ENCODE data around the gene NFKBIE.

Gene NFKBIE

DNA sequence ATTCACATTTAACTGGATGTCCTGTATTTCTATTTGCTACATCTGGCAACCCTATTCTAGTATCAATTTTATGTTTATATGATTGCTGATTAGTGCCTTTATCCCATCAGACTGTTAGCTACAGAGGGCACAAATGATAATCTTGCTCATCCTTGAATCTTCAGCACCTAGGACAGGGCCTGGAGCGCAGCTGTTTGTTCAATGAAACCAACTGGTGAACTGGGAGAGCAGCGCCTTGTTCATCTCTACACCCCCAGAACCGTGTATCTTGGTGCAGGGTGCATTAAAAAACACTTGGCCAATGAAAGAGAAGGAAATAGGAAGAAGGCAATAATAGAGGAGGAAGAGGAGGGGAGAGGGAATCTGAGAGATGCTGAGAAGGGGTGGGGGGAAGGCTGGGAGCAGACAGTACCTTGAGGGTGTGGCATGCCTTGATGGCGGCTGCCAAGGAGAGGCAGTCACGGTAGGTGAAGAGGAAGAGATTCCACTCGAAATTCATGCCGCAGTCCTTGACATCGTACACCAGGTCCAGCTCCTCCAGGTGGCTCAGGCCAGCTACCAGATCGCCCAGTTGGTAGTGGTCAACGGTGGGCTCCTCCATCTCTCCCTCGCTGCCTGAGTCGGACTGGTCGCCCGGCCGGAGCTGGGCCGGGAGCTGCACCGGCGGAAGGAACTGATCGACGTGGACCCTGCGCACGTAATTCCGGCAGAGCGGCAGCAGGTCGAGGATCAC lies 20.4 kb upstream of the NFKBIE start:
- Histone ChIP-seq H4K91ac (ENCODE audit: low read length) (no peak overlapping the region), H3K27me3 (ENCODE audit: control insufficient read depth in 1 of 2, insufficient read depth in 1 of 2, low read length in 2 of 2) (peaks cover 66 to 89% of the 10 kb centered on the region in 2 experiments), H2AK5ac (ENCODE audit: low read length, severe bottlenecking) (no peak overlapping the region), H2BK120ac (ENCODE audit: low read depth, low read length) (no peak overlapping the region), H3K9ac (ENCODE audit: low read length) (no peak overlapping the region), H2AFZ (ENCODE audit: low read depth, low read length) (no peak overlapping the region), H3K23ac (ENCODE audit: low read length in 2 of 2) (no peak overlapping the region), H2BK15ac (ENCODE audit: low read depth, poor library complexity, severe bottlenecking) (no peak overlapping the region), H3K4ac (ENCODE audit: low read depth in 1 of 2, low read length in 2 of 2) (no peak overlapping the region), H3K79me1 (replicated peaks; ENCODE audit: low read length, poor library complexity, severe bottlenecking) (no peaks in the 10 kb centered on the region), H2BK5ac (ENCODE audit: low read depth, low read length, poor library complexity, severe bottlenecking) (no peak overlapping the region), H3K4me2 (ENCODE audit: low read length, poor library complexity, severe bottlenecking) (no peak overlapping the region), H3K14ac (ENCODE audit: low read length in 2 of 2) (no peak overlapping the region), H3K4me1 (ENCODE audit: control insufficient read depth, insufficient read depth, low read depth, low read length) (no peaks in the 10 kb centered on the region), H4K8ac (ENCODE audit: low read length) (no peak overlapping the region), H3K4me3 (ENCODE audit: insufficient read depth in 1 of 2, low read depth in 1 of 2, low read length in 2 of 2) (no peak overlapping the region), H3K27ac (ENCODE audit: low read length, poor library complexity, severe bottlenecking) (no peak overlapping the region), H3K36me3 (ENCODE audit: control insufficient read depth in 1 of 2, insufficient read depth in 2 of 2, low read depth in 1 of 2, low read length in 2 of 2) (no peaks in the 10 kb centered on the region), H3K18ac (ENCODE audit: low read depth in 1 of 2, low read length in 2 of 2) (no peak overlapping the region), H3K9me3 (ENCODE audit: control insufficient read depth, low read length) (no peaks in the 10 kb centered on the region), H2BK12ac (ENCODE audit: low read length in 2 of 2) (no peak overlapping the region)
- DNase-seq = peak; percentile 40
- 80% methylated on average over 25 of the region's 25 CpGs for WGBS

DNA sequence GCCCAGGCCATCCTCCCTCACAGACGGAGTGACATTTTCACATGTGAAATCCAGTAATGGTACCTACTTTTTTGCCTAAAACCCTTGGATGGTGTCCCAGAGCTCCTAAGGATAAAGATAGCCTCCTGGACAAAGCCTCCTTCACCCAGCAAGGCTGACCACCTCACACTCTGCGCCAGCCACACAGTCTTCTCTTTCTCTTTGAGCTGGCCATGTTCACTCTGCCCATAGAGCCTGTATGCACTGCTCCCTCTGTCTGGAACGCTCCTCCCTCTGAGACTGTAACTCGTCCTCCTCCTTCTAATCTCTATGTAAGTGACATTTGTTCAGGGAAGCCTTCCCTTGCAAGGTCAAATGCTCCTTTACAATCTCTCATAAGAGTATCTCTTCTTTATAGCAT lies 19.5 kb upstream of the NFKBIE start:
- H3K4ac ChIP-seq (ENCODE audit: low read depth in 1 of 2, low read length in 2 of 2) = no peak overlapping the region
- no peak overlapping the region for H3K23ac ChIP-seq (ENCODE audit: low read length in 2 of 2)
- WGBS = 51% methylated on average over 4 of the region's 4 CpGs

DNA sequence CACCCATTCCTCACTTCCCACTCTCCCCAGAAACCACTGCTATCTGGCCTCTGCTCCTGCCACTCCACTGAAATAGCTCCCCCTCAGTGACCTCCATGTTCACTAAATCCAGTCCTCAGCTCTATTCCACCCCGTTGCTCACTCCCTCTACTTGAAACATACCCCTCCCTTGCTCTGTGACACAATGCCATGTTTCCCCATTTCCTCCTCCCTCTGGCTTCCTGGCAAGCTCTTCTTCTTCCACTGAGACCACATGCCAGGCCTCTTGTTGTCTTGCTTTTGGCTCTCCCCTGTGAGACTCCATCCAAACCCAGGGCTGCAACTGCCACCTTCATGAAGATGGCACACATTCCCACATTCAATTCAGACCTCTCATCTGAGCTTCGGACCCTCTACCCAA lies 18.8 kb upstream of the NFKBIE start:
- Histone ChIP-seq H2AFZ (ENCODE audit: low read depth, low read length) (no peak overlapping the region), H2BK12ac (ENCODE audit: low read length in 2 of 2) (no peak overlapping the region), H3K9ac (ENCODE audit: low read length) (no peak overlapping the region), H3K4ac (ENCODE audit: low read depth in 1 of 2, low read length in 2 of 2) (no peak overlapping the region), H3K18ac (ENCODE audit: low read depth in 1 of 2, low read length in 2 of 2) (no peak overlapping the region), H4K8ac (ENCODE audit: low read length) (no peak overlapping the region), H3K27me3 (ENCODE audit: control insufficient read depth in 1 of 2, insufficient read depth in 1 of 2, low read length in 2 of 2) (peaks cover 58 to 89% of the 10 kb centered on the region in 2 experiments), H3K36me3 (ENCODE audit: control insufficient read depth in 1 of 2, insufficient read depth in 2 of 2, low read depth in 1 of 2, low read length in 2 of 2) (no peaks in the 10 kb centered on the region), H3K27ac (ENCODE audit: low read length, poor library complexity, severe bottlenecking) (no peak overlapping the region), H2BK5ac (ENCODE audit: low read depth, low read length, poor library complexity, severe bottlenecking) (no peak overlapping the region), H3K4me1 (ENCODE audit: control insufficient read depth, insufficient read depth, low read depth, low read length) (no peaks in the 10 kb centered on the region), H4K91ac (ENCODE audit: low read length) (no peak overlapping the region), H3K4me2 (ENCODE audit: low read length, poor library complexity, severe bottlenecking) (no peak overlapping the region), H3K4me3 (ENCODE audit: insufficient read depth in 1 of 2, low read depth in 1 of 2, low read length in 2 of 2) (no peak overlapping the region), H3K9me3 (ENCODE audit: control insufficient read depth, low read length) (no peaks in the 10 kb centered on the region), H2BK15ac (ENCODE audit: low read depth, poor library complexity, severe bottlenecking) (no peak overlapping the region), H2AK5ac (ENCODE audit: low read length, severe bottlenecking) (no peak overlapping the region), H3K14ac (ENCODE audit: low read length in 2 of 2) (no peak overlapping the region), H3K79me1 (replicated peaks; ENCODE audit: low read length, poor library complexity, severe bottlenecking) (no peaks in the 10 kb centered on the region), H3K23ac (ENCODE audit: low read length in 2 of 2) (no peak overlapping the region), H2BK120ac (ENCODE audit: low read depth, low read length) (no peak overlapping the region)
- WGBS = 50% methylated on average over 2 of the region's 2 CpGs
- DNase-seq = no peak

More for the DNA sequence above, 19.5 kb upstream of the NFKBIE start:
- Histone ChIP-seq H3K18ac (ENCODE audit: low read depth in 1 of 2, low read length in 2 of 2) (no peak overlapping the region), H2BK15ac (ENCODE audit: low read depth, poor library complexity, severe bottlenecking) (no peak overlapping the region), H2BK12ac (ENCODE audit: low read length in 2 of 2) (no peak overlapping the region), H2BK120ac (ENCODE audit: low read depth, low read length) (no peak overlapping the region), H3K9me3 (ENCODE audit: control insufficient read depth, low read length) (no peaks in the 10 kb centered on the region), H2AFZ (ENCODE audit: low read depth, low read length) (no peak overlapping the region), H3K4me1 (ENCODE audit: control insufficient read depth, insufficient read depth, low read depth, low read length) (no peaks in the 10 kb centered on the region), H2BK5ac (ENCODE audit: low read depth, low read length, poor library complexity, severe bottlenecking) (no peak overlapping the region), H3K36me3 (ENCODE audit: control insufficient read depth in 1 of 2, insufficient read depth in 2 of 2, low read depth in 1 of 2, low read length in 2 of 2) (no peaks in the 10 kb centered on the region), H3K4me2 (ENCODE audit: low read length, poor library complexity, severe bottlenecking) (no peak overlapping the region), H3K9ac (ENCODE audit: low read length) (no peak overlapping the region), H3K27me3 (ENCODE audit: control insufficient read depth in 1 of 2, insufficient read depth in 1 of 2, low read length in 2 of 2) (peaks cover 64 to 89% of the 10 kb centered on the region in 2 experiments), H3K79me1 (replicated peaks; ENCODE audit: low read length, poor library complexity, severe bottlenecking) (no peaks in the 10 kb centered on the region), H4K8ac (ENCODE audit: low read length) (no peak overlapping the region), H3K14ac (ENCODE audit: low read length in 2 of 2) (no peak overlapping the region), H2AK5ac (ENCODE audit: low read length, severe bottlenecking) (no peak overlapping the region), H3K27ac (ENCODE audit: low read length, poor library complexity, severe bottlenecking) (no peak overlapping the region), H4K91ac (ENCODE audit: low read length) (no peak overlapping the region), H3K4me3 (ENCODE audit: insufficient read depth in 1 of 2, low read depth in 1 of 2, low read length in 2 of 2) (no peak overlapping the region)
- DNase-seq = no peak

DNA sequence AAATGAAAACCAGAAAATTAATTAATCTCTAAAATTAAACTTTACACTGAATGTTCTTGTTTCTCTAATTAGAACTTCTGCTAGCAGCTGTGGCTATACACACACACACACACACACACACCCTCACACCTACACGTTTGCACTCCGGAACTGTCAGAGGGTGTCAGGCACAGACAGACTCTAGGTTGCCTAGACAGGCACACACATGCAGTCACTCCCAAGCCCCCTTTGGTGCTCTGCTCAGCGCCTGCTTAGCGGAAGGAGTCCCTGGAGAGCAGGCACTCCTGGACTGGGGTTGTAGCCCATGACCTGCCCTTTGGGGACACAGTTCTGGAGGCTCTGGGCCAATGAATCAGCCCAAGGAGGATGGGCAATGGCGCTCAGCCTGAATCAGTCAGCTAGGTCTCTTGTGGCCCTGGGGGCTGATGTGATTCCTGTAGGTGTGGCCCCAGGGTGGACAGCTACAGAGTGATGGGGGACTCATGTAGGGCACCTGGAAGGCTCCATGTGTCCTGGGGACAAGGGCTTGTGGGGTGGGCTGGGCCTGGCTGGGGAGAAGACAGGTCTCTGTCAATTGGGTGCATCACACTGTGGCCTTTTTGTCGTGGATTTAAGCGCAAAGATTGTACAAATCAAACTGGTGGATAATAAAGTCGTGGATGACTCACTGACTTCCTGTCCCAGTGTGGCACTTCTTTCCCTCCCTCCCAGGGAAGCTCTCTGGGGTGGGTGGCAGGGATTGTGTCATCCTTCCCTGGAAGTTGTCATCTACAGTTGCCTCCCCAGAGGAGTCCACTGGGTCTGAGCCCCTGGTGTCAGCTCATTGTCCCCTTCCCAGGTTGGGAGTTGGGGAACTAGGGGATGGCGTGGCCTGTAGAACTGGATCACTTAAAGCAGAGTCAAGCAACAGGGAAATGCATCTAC lies 13.7 kb upstream of the NFKBIE start:
- H3K27ac ChIP-seq (ENCODE audit: low read length, poor library complexity, severe bottlenecking) = no peak overlapping the region
- no peak overlapping the region for H3K4ac ChIP-seq (ENCODE audit: low read depth in 1 of 2, low read length in 2 of 2)
- no peaks in the 10 kb centered on the region for H3K9me3 ChIP-seq (ENCODE audit: control insufficient read depth, low read length)
- no peak overlapping the region for H4K91ac ChIP-seq (ENCODE audit: low read length)
- no peak overlapping the region for H2BK15ac ChIP-seq (ENCODE audit: low read depth, poor library complexity, severe bottlenecking)
- H3K36me3 ChIP-seq (ENCODE audit: control insufficient read depth in 1 of 2, insufficient read depth in 2 of 2, low read depth in 1 of 2, low read length in 2 of 2) = no peaks in the 10 kb centered on the region
- no peak overlapping the region for H3K4me2 ChIP-seq (ENCODE audit: low read length, poor library complexity, severe bottlenecking)
- WGBS = 62% methylated on average over 7 of the region's 9 CpGs
- H2BK120ac ChIP-seq (ENCODE audit: low read depth, low read length) = no peak overlapping the region
- no peak overlapping the region for H3K4me3 ChIP-seq (ENCODE audit: insufficient read depth in 1 of 2, low read depth in 1 of 2, low read length in 2 of 2)
- H3K23ac ChIP-seq (ENCODE audit: low read length in 2 of 2) = no peak overlapping the region
- no peak overlapping the region for H3K18ac ChIP-seq (ENCODE audit: low read depth in 1 of 2, low read length in 2 of 2)
- no peak overlapping the region for H2BK12ac ChIP-seq (ENCODE audit: low read length in 2 of 2)
- no peak overlapping the region for H3K14ac ChIP-seq (ENCODE audit: low read length in 2 of 2)
- H3K27me3 ChIP-seq (ENCODE audit: control insufficient read depth in 1 of 2, insufficient read depth in 1 of 2, low read length in 2 of 2) = peaks cover 46 to 90% of the 10 kb centered on the region in 2 experiments
- H3K79me1 ChIP-seq (replicated peaks; ENCODE audit: low read length, poor library complexity, severe bottlenecking) = no peaks in the 10 kb centered on the region
- no peak overlapping the region for H2BK5ac ChIP-seq (ENCODE audit: low read depth, low read length, poor library complexity, severe bottlenecking)
- H3K9ac ChIP-seq (ENCODE audit: low read length) = no peak overlapping the region
- no peak overlapping the region for H2AK5ac ChIP-seq (ENCODE audit: low read length, severe bottlenecking)
- H3K4me1 ChIP-seq (ENCODE audit: control insufficient read depth, insufficient read depth, low read depth, low read length) = peaks cover 3% of the 10 kb centered on the region
- no peak for DNase-seq
- no peak overlapping the region for H4K8ac ChIP-seq (ENCODE audit: low read length)
- H2AFZ ChIP-seq (ENCODE audit: low read depth, low read length) = no peak overlapping the region

Data from mesenchymal stem cell (in vitro differentiated cells and primary cell).